Effector CD8-positive, alpha-beta T cell (primary cell): ENCODE data around the gene EIF4G1.
"Not testable (repeated sequence)": the region's sequence is repeated elsewhere in the genome, so short reads cannot be mapped to it uniquely, and the experiment has no call there.

Experiments used
- DNase-seq: peaks from one replicate; lab custom pipeline; 2025; lab: John Stamatoyannopoulos, UW

EIF4G1 gene

GRCh38 chr3:184334470-184335158 lies 20.2 kb downstream of the EIF4G1 start:
- DNase-seq, result no peak

- DNase-seq, result no peak
Measured at GRCh38 chr3:184335291-184335660, 20.9 kb downstream of the EIF4G1 start.

- DNase-seq, result peak; percentile 77
Measured at GRCh38 chr3:184335661-184336546, 21.5 kb downstream of the EIF4G1 start.

- DNase-seq, result no peak
Measured at GRCh38 chr3:184336547-184337398, 22.4 kb downstream of the EIF4G1 start.

GRCh38 chr3:184337399-184337714 lies 23.0 kb downstream of the EIF4G1 start, which contains the start of gene FAM131A:
Gene FAM131A, plus strand, starts transcription at chr3:184337600. Its CDS starts 31 bp downstream, at chr3:184337631.
- no peak for DNase-seq

GRCh38 chr3:184337981-184338380 lies 23.6 kb downstream of the EIF4G1 start:
- no peak for DNase-seq

GRCh38 chr3:184338511-184338945 lies 24.1 kb downstream of the EIF4G1 start:
- peak; percentile 16 for DNase-seq

GRCh38 chr3:184339001-184339400 lies 24.6 kb downstream of the EIF4G1 start:
- no peak for DNase-seq

- not testable (repeated sequence) for DNase-seq
Measured at GRCh38 chr3:184339451-184340135, 25.2 kb downstream of the EIF4G1 start.

GRCh38 chr3:184341925-184342324 lies 27.5 kb downstream of the EIF4G1 start:
- DNase-seq, result no peak

GRCh38 chr3:184343200-184343876 lies 28.9 kb downstream of the EIF4G1 start:
- no peak for DNase-seq

GRCh38 chr3:184344579-184345316 lies 30.3 kb downstream of the EIF4G1 start:
- DNase-seq, result no peak

GRCh38 chr3:184345317-184346144 lies 31.1 kb downstream of the EIF4G1 start:
- no peak for DNase-seq

GRCh38 chr3:184346480-184347190 lies 32.2 kb downstream of the EIF4G1 start:
- no peak for DNase-seq

GRCh38 chr3:184347321-184348056 lies 33.1 kb downstream of the EIF4G1 start:
- DNase-seq, result no peak

GRCh38 chr3:184348057-184348382 lies 33.6 kb downstream of the EIF4G1 start:
- DNase-seq, result no peak

- no peak for DNase-seq
Measured at GRCh38 chr3:184349563-184350470, 35.4 kb downstream of the EIF4G1 start.
